Measurements from ENCODE around the gene ORAI3. TPM values are rescaled to one million over a fixed set of nuclear protein-coding genes. Genes with fewer than 3 reads are reported as not detected.

The ORAI3 gene
- total RNA-seq, 1 donor from 2014 or later = 27.0 TPM

DNA sequence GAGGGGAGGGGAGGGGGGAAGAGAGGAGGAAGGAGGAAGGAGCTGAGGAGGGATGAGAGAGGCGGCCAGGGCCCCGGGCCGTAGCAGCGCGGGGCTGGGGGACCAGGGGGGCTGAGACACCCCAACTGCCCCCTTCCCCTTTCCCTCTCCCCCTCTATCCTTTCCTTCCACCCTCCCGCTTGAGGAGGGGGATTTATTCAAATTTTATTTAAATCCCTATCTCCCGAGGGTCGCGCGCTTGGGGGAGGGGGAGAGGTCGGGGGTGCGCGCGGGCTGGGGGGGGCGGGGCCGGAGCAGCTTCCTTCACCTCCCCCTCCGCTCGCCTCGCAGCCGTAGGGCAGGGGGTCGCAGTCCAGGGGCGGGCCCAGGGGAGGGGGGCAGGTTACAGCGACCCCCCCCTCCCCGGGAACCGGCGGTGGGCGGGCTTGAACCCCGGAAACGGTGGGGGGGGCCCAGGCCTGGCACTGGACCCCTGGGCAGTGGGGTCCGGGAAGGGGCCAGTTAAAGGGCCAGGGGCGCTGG, 25.3 kb upstream of the ORAI3 start, which contains the start of gene FBXL19:
FBXL19 (plus strand) TSS at position 19 of the 522 bp plus-strand sequence. CDS start 2,183 bp downstream, outside the sequence.
- TF ChIP-seq, protein P1, sequence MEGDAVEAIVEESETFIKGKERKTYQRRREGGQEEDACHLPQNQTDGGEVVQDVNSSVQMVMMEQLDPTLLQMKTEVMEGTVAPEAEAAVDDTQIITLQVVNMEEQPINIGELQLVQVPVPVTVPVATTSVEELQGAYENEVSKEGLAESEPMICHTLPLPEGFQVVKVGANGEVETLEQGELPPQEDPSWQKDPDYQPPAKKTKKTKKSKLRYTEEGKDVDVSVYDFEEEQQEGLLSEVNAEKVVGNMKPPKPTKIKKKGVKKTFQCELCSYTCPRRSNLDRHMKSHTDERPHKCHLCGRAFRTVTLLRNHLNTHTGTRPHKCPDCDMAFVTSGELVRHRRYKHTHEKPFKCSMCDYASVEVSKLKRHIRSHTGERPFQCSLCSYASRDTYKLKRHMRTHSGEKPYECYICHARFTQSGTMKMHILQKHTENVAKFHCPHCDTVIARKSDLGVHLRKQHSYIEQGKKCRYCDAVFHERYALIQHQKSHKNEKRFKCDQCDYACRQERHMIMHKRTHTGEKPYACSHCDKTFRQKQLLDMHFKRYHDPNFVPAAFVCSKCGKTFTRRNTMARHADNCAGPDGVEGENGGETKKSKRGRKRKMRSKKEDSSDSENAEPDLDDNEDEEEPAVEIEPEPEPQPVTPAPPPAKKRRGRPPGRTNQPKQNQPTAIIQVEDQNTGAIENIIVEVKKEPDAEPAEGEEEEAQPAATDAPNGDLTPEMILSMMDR (IDR thresholded peaks at IDR 0.05) = no peak
- TF ChIP-seq POLR2A (IDR thresholded peaks at IDR 0.05) = peak in 1 of 2 donors; percentile 31
- no peaks in the 10 kb centered on the region for H3K9me3 ChIP-seq
- H3K27me3 ChIP-seq = no peaks in the 10 kb centered on the region
- peaks cover 38% of the 10 kb centered on the region for H3K4me1 ChIP-seq
- peak within 1 kb of the TSS; percentile 82 to 92 for H3K4me3 ChIP-seq
- no peak for DNase-seq (ENCODE audit: extremely low spot score in 2 of 2)
- intact Hi-C loops (cut with DNase I) = loop anchor here (5.0 kb wide), 1 partner anchor 81 kb away; no protein-coding TSS in a partner anchor
- H3K27ac ChIP-seq = peak within 1 kb of the TSS; percentile 98
- no peaks in the 10 kb centered on the region for H3K36me3 ChIP-seq

GRCh38 chr16:30924076-30924912, 24.6 kb upstream of the ORAI3 start:
- intact Hi-C loops (cut with DNase I) = loop anchor here (5.0 kb wide), 1 partner anchor 82 kb away; no protein-coding TSS in a partner anchor
- DNase-seq (ENCODE audit: extremely low spot score in 2 of 2) = no peak
- no peak for TF ChIP-seq POLR2AphosphoS5 (IDR thresholded peaks at IDR 0.05; ENCODE audit: insufficient read depth in 1 of 2, low read depth in 1 of 2)
- TF ChIP-seq, protein P1 (IDR thresholded peaks at IDR 0.05) = no peak
- Histone ChIP-seq H3K27ac (peak overlapping the region; percentile 98), H3K27me3 (no peaks in the 10 kb centered on the region), H3K4me1 (peaks cover 38% of the 10 kb centered on the region), H3K9me3 (no peaks in the 10 kb centered on the region), H3K36me3 (no peaks in the 10 kb centered on the region), H3K4me3 (peak overlapping the region; percentile 82 to 92)

DNA sequence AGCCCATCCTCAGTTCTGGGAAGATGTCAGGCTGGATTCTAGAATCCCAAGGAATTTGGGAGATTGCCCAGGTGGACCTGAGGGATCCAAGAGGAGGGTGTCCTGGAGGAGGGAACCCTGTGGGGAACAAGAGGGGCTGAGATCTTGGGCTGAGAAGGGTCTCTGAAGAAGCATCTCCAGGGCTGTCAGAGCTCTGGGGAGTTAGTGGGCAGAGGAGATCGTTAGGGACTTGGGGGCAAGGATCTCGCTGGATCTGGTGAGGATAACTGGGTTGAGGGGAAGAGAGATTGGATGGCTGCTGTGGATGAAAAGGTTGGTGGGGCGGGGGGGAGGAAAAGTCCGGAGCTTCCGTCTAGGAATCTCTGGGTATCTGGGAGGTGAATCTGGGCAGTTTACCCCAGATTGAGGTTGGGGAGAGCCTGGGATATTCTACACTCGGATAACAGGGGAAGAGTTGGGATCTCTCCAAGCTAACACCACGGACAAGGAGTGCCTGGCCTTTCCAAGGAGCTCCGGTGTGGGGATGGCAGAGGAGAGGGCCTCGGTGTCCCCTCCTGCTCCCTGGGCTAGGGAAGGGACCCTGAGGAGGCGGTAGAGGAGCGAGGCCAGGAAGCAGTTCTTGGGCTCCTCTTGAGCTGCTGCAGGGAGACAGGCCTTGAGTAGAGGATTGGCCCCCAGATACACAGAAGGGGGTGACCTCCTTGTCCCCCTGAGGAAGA, 23.8 kb upstream of the ORAI3 start:
- H3K27me3 ChIP-seq = no peaks in the 10 kb centered on the region
- intact Hi-C loops (cut with DNase I) = loop anchor here (5.0 kb wide), 1 partner anchor 83 kb away; no protein-coding TSS in a partner anchor
- peaks cover 0 to 2% of the 10 kb centered on the region in 2 donors for H3K36me3 ChIP-seq
- H3K4me3 ChIP-seq = peak overlapping the region; percentile 82 to 92
- H3K27ac ChIP-seq = peak overlapping the region; percentile 98
- TF ChIP-seq, protein P1 (IDR thresholded peaks at IDR 0.05) = no peak
- TF ChIP-seq POLR2AphosphoS5 (IDR thresholded peaks at IDR 0.05; ENCODE audit: insufficient read depth in 1 of 2, low read depth in 1 of 2) = no peak
- no peak for DNase-seq (ENCODE audit: extremely low spot score in 2 of 2)
- H3K4me1 ChIP-seq = peaks cover 38% of the 10 kb centered on the region
- H3K9me3 ChIP-seq = no peaks in the 10 kb centered on the region

GRCh38 chr16:30925632-30925987, 23.3 kb upstream of the ORAI3 start:
- Histone ChIP-seq H3K9me3 (no peaks in the 10 kb centered on the region), H3K27me3 (no peaks in the 10 kb centered on the region), H3K36me3 (peaks cover 0 to 7% of the 10 kb centered on the region in 2 donors), H3K27ac (no peak overlapping the region), H3K4me1 (peaks cover 38% of the 10 kb centered on the region), H3K4me3 (no peak overlapping the region)
- DNase-seq (ENCODE audit: extremely low spot score in 2 of 2) = no peak
- TF ChIP-seq POLR2AphosphoS5 (IDR thresholded peaks at IDR 0.05; ENCODE audit: insufficient read depth in 1 of 2, low read depth in 1 of 2) = no peak
- TF ChIP-seq POLR2A (IDR thresholded peaks at IDR 0.05) = no peak
- TF ChIP-seq, protein P1 (IDR thresholded peaks at IDR 0.05) = no peak
- intact Hi-C loops (cut with DNase I) = no loop called here

All from vagina (tissue), 2 donors.